Measurements from ENCODE around the gene CLDN6. TPM values are rescaled to one million over a fixed set of nuclear protein-coding genes. Genes with fewer than 3 reads are reported as not detected.

CLDN6 gene
- total and polyA plus RNA-seq, 7 donors, result 0.05 to 5.5 (median 0.45) TPM; not detected in 4

- no peaks in the 10 kb centered on the region for H3K9me3 ChIP-seq
- peaks cover 25% of the 10 kb centered on the region for H3K4me1 ChIP-seq
- 57 to 61% (median 60%) methylated on average over 31 to 33 of the region's 33 CpGs for WGBS, 3 donors
- no peaks in the 10 kb centered on the region for H3K36me3 ChIP-seq (ENCODE audit: insufficient read depth in 1 of 2, low read depth in 1 of 2)
- no peak for ATAC-seq
- no peak for TF ChIP-seq CTCF (IDR thresholded peaks at IDR 0.05)
- intact Hi-C loops (cut with DNase I), result no loop called here
- peak overlapping the region; percentile 89 for H3K4me3 ChIP-seq
- no peak overlapping the region for H3K27ac ChIP-seq
- DNase-seq, result no peak
- H3K27me3 ChIP-seq (ENCODE audit: insufficient read depth in 3 of 3, low read length in 2 of 3), result peaks cover 0 to 6% (median 2%) of the 10 kb centered on the region in 3 donors
Observed at GRCh38 chr16:2981177-2981898, 36.6 kb downstream of the CLDN6 start.

- no peaks in the 10 kb centered on the region for H3K36me3 ChIP-seq (ENCODE audit: insufficient read depth in 1 of 2, low read depth in 1 of 2)
- H3K4me1 ChIP-seq, result peaks cover 16% of the 10 kb centered on the region
- no peaks in the 10 kb centered on the region for H3K9me3 ChIP-seq
- DNase-seq (peak; percentile 93 to 96), ATAC-seq (peak; percentile 93 to 96 (median 95))
- 6 to 10% (median 9%) methylated on average over 56 to 91 of the region's 91 CpGs for WGBS, 3 donors
- H3K27ac ChIP-seq, result peak within 1 kb of the TSS; percentile 88
- H3K27me3 ChIP-seq (ENCODE audit: insufficient read depth in 3 of 3, low read length in 2 of 3), result peaks cover 0 to 6% (median 2%) of the 10 kb centered on the region in 3 donors
- intact Hi-C loops (cut with DNase I), result no loop called here
- H3K4me3 ChIP-seq, result peak within 1 kb of the TSS; percentile 89
- TF ChIP-seq CTCF (IDR thresholded peaks at IDR 0.05), result no peak
Observed at GRCh38 chr16:2980227-2981176, 37.5 kb downstream of the CLDN6 start, which contains the start of gene PKMYT1. Gene PKMYT1 (minus strand): TSS chr16:2980446. CDS start chr16:2979657, 789 bp downstream.

- 6 to 11% (median 9%) methylated on average over 34 to 43 of the region's 43 CpGs for WGBS, 3 donors
- intact Hi-C loops (cut with DNase I), result no loop called here
- Histone ChIP-seq H3K27me3 (ENCODE audit: insufficient read depth in 3 of 3, low read length in 2 of 3) (peaks cover 0 to 6% (median 2%) of the 10 kb centered on the region in 3 donors), H3K9me3 (no peaks in the 10 kb centered on the region), H3K27ac (no peak overlapping the region), H3K4me3 (peak overlapping the region; percentile 89), H3K4me1 (peaks cover 9% of the 10 kb centered on the region), H3K36me3 (ENCODE audit: insufficient read depth in 1 of 2, low read depth in 1 of 2) (no peaks in the 10 kb centered on the region)
- ATAC-seq, result no peak
- no peak for DNase-seq
- TF ChIP-seq CTCF (IDR thresholded peaks at IDR 0.05), result no peak
Observed at GRCh38 chr16:2979669-2980226, 38.2 kb downstream of the CLDN6 start.

- intact Hi-C loops (cut with DNase I), result no loop called here
- Histone ChIP-seq H3K9me3 (no peaks in the 10 kb centered on the region), H3K27ac (no peak overlapping the region), H3K36me3 (ENCODE audit: insufficient read depth in 1 of 2, low read depth in 1 of 2) (no peaks in the 10 kb centered on the region), H3K27me3 (ENCODE audit: insufficient read depth in 3 of 3, low read length in 2 of 3) (peaks cover 0 to 6% (median 2%) of the 10 kb centered on the region in 3 donors), H3K4me1 (no peaks in the 10 kb centered on the region), H3K4me3 (no peak overlapping the region)
- no peak for TF ChIP-seq CTCF (IDR thresholded peaks at IDR 0.05)
- ATAC-seq (no peak), DNase-seq (no peak)
- 77 to 84% (median 82%) methylated on average over 6 of the region's 6 CpGs for WGBS, 3 donors
Observed at GRCh38 chr16:2977440-2977839, 40.5 kb downstream of the CLDN6 start.

Measured in psoas muscle (tissue), 8 donors.